ENCODE measurements around the gene MYL10. TPM values are rescaled to one million over a fixed set of nuclear protein-coding genes. Genes with fewer than 3 reads are reported as not detected.

The MYL10 gene
- total RNA-seq = not detected in 2 replicates

GRCh38 chr7:101629171-101629570 is at the start of gene MYL10:
TSS of gene MYL10 (minus strand) at chr7:101629296. CDS start at chr7:101629118, 178 bp downstream.
- no peak for DNase-seq (ENCODE audit: low read depth in 2 of 2)

GRCh38 chr7:101678658-101679057 is 49.6 kb upstream of the MYL10 start:
- DNase-seq (ENCODE audit: low read depth in 2 of 2) = no peak

- DNase-seq (ENCODE audit: low read depth in 2 of 2) = peak in 1 of 2 donors; percentile 47
Measured at GRCh38 chr7:101677797-101678479, 48.8 kb upstream of the MYL10 start.

- DNase-seq (ENCODE audit: low read depth in 2 of 2) = no peak
Measured at GRCh38 chr7:101677391-101677790, 48.3 kb upstream of the MYL10 start.

- no peak for DNase-seq (ENCODE audit: low read depth in 2 of 2)
Measured at GRCh38 chr7:101676956-101677355, 47.9 kb upstream of the MYL10 start.

GRCh38 chr7:101676062-101676598 is 47.0 kb upstream of the MYL10 start:
- no peak for DNase-seq (ENCODE audit: low read depth in 2 of 2)

- DNase-seq (ENCODE audit: low read depth in 2 of 2) = no peak
Measured at GRCh38 chr7:101674439-101674838, 45.3 kb upstream of the MYL10 start.

GRCh38 chr7:101673951-101674350 is 44.9 kb upstream of the MYL10 start:
- peak; percentile 26 to 28 for DNase-seq (ENCODE audit: low read depth in 2 of 2)

GRCh38 chr7:101673315-101673714 is 44.2 kb upstream of the MYL10 start:
- no peak for DNase-seq (ENCODE audit: low read depth in 2 of 2)

- no peak for DNase-seq (ENCODE audit: low read depth in 2 of 2)
Measured at GRCh38 chr7:101671371-101672356, 42.6 kb upstream of the MYL10 start.

GRCh38 chr7:101669307-101669706 is 40.2 kb upstream of the MYL10 start:
- no peak for DNase-seq (ENCODE audit: low read depth in 2 of 2)

GRCh38 chr7:101668726-101669125 is 39.6 kb upstream of the MYL10 start:
- DNase-seq (ENCODE audit: low read depth in 2 of 2) = no peak

- no peak for DNase-seq (ENCODE audit: low read depth in 2 of 2)
Measured at GRCh38 chr7:101667920-101668319, 38.8 kb upstream of the MYL10 start.

GRCh38 chr7:101667399-101667798 is 38.3 kb upstream of the MYL10 start:
- DNase-seq (ENCODE audit: low read depth in 2 of 2) = no peak

- DNase-seq (ENCODE audit: low read depth in 2 of 2) = no peak
Measured at GRCh38 chr7:101666741-101667140, 37.6 kb upstream of the MYL10 start.

- no peak for DNase-seq (ENCODE audit: low read depth in 2 of 2)
Measured at GRCh38 chr7:101666293-101666692, 37.2 kb upstream of the MYL10 start.

- DNase-seq (ENCODE audit: low read depth in 2 of 2) = no peak
Measured at GRCh38 chr7:101664893-101665471, 35.9 kb upstream of the MYL10 start.

- no peak for DNase-seq (ENCODE audit: low read depth in 2 of 2)
Measured at GRCh38 chr7:101664436-101664835, 35.3 kb upstream of the MYL10 start.

- DNase-seq (ENCODE audit: low read depth in 2 of 2) = no peak
Measured at GRCh38 chr7:101663747-101664146, 34.7 kb upstream of the MYL10 start.

GRCh38 chr7:101662447-101662998 is 33.4 kb upstream of the MYL10 start:
- no peak for DNase-seq (ENCODE audit: low read depth in 2 of 2)

GRCh38 chr7:101659706-101660105 is 30.6 kb upstream of the MYL10 start:
- DNase-seq (ENCODE audit: low read depth in 2 of 2) = no peak

GRCh38 chr7:101657171-101657570 is 28.1 kb upstream of the MYL10 start:
- no peak for DNase-seq (ENCODE audit: low read depth in 2 of 2)
